K562 (cell line): ENCODE data around the gene CHST13. TPM values are rescaled to one million over a fixed set of nuclear protein-coding genes. Genes with fewer than 3 reads are reported as not detected.

Experiments used
- ATAC-seq: fragments of 200-7000 bp; cut with Tn5 transposase; 3 replicates; pipeline ENCODE4 v1.9.1; 2020; ENCODE audit warnings: moderate library complexity
- BruUV-seq: library from RNA; stranded (reverse); fragments of 400-500 nt; replicated peaks from 2 replicates; lab custom pipeline; 2021; lab: Mats Ljungman, UMichigan
- CTCF ChIA-PET: fragments of 300-600 bp; formaldehyde crosslinking; extraction: SDS; loops from one replicate; lab custom pipeline; 2021; ENCODE audit warnings: low intra/inter-chr PET ratio; lab: Yijun Ruan, JAX
- POLR2A ChIA-PET: fragments of 300-600, 350-650 bp; sonication (Branson Sonifier 250); formaldehyde crosslinking; extraction: SDS; loops from one replicate; lab custom pipeline; 2021; ENCODE audit warnings: antibody characterized with exemption, inconsistent platforms; lab: Yijun Ruan, JAX
- DNase-seq, 4 experiments: peaks; one replicate each; pipeline versions ENCODE4 v3.0.0 to v3.0.0-alpha.2; 2011 to 2018; ENCODE audit warnings: low spot score in 3 of 4, mixed read lengths in 3 of 4; ENCODE audit errors: extremely low read depth in 1 of 4
- FAIRE-seq: peaks from 2 replicates; lab custom pipeline; 2011; peaks lifted over from hg19 to GRCh38; lab: Jason Lieb, UNC
- H2AFZ ChIP-seq: 2 replicates; pipeline ENCODE4 v1.6.0; 2011; ENCODE audit warnings: low read depth, low read length, control low read depth, inconsistent platforms
- H3K27ac ChIP-seq: fragments of 200-600 bp; 3 replicates; pipeline ENCODE4 v1.8.0; 2011; ENCODE audit warnings: low read depth, mild to moderate bottlenecking, control low read depth, inconsistent platforms, low read length, moderate library complexity, mixed read lengths; ENCODE audit errors: extremely low read depth
- H3K27me3 ChIP-seq, 2 experiments: fragments of 300-600 bp in 1 of 2; 2 replicates in 1 of 2; 3 replicates in 1 of 2; pipeline versions ENCODE4 v1.6.0 to v1.8.0; 2011; ENCODE audit warnings: inconsistent platforms in 2 of 2, low read length in 2 of 2, mild to moderate bottlenecking in 1 of 2, mixed read lengths in 1 of 2, moderate library complexity in 1 of 2; ENCODE audit not compliant: control insufficient read depth in 2 of 2, insufficient read depth in 2 of 2
- H3K36me3 ChIP-seq: fragments of 300-600 bp; 3 replicates; pipeline ENCODE4 v1.8.0; 2011; ENCODE audit warnings: mild to moderate bottlenecking, low read length, inconsistent platforms; ENCODE audit not compliant: control insufficient read depth, insufficient read depth
- H3K4me1 ChIP-seq, 2 experiments: fragments of 200-600 bp in 1 of 2; replicated peaks in 1 of 2; 2 replicates in 1 of 2; 3 replicates in 1 of 2; pipeline versions ENCODE4 v1.5.1 to v1.8.0; 2011; ENCODE audit warnings: inconsistent platforms in 2 of 2, low read length in 2 of 2, mild to moderate bottlenecking in 1 of 2, mixed read lengths in 1 of 2, moderate library complexity in 1 of 2; ENCODE audit not compliant: control insufficient read depth in 2 of 2, insufficient read depth in 2 of 2
- H3K4me2 ChIP-seq: 2 replicates; pipeline ENCODE4 v1.6.1; 2011; ENCODE audit warnings: low read length, control low read depth, inconsistent platforms, mixed read lengths; ENCODE audit not compliant: insufficient read depth
- H3K4me3 ChIP-seq: fragments of 200-600 bp; sonication (generic), shearing (Covaris generic); 2 replicates; pipeline ENCODE4 v1.5.1; 2016; ENCODE audit warnings: control low read depth, inconsistent platforms
- H3K79me2 ChIP-seq: fragments of 200-600 bp; 3 replicates; pipeline ENCODE4 v1.8.0; 2011; ENCODE audit warnings: low read length, inconsistent platforms; ENCODE audit not compliant: control insufficient read depth, insufficient read depth
- H3K9ac ChIP-seq, 2 experiments: 2 replicates each; pipeline versions ENCODE4 v1.6.0 to v1.6.1; 2011; ENCODE audit warnings: low read depth in 2 of 2, low read length in 2 of 2, control low read depth in 1 of 2, inconsistent platforms in 1 of 2, mild to moderate bottlenecking in 1 of 2, mixed read lengths in 1 of 2; ENCODE audit not compliant: insufficient read depth in 1 of 2
- H3K9me1 ChIP-seq: one replicate; pipeline ENCODE4 v1.6.0; 2011; ENCODE audit warnings: inconsistent platforms, mild to moderate bottlenecking, low read length, moderate library complexity; ENCODE audit not compliant: control insufficient read depth, insufficient read depth
- H3K9me3 ChIP-seq: replicated peaks from 2 replicates; pipeline ENCODE4 v1.5.1; 2011; ENCODE audit warnings: low read depth, low read length, inconsistent platforms; ENCODE audit not compliant: control insufficient read depth, insufficient read depth
- H4K20me1 ChIP-seq: replicated peaks from 2 replicates; pipeline ENCODE4 v1.6.1; 2011; ENCODE audit warnings: low read length, inconsistent platforms, mixed read lengths; ENCODE audit not compliant: control insufficient read depth, insufficient read depth
- ESRRB ChIP-seq: fragments of 250-450 bp; sonication (Bioruptor Pico); IDR thresholded peaks from 2 replicates; pipeline ENCODE4 v1.5.0; 2020; ENCODE audit warnings: mild to moderate bottlenecking, moderate library complexity, borderline replicate concordance
- FOXK2 ChIP-seq, 2 experiments: fragments of 450-650 bp; IDR thresholded peaks in 1 of 2; conservative IDR thresholded peaks in 1 of 2; 2 replicates each; pipeline ENCODE4 v1.6.1; 2016; ENCODE audit warnings: low read depth in 2 of 2, mild to moderate bottlenecking in 1 of 2
- MBD2 ChIP-seq: sonication (generic); IDR thresholded peaks from 2 replicates; pipeline ENCODE4 v1.6.1; 2016; ENCODE audit warnings: low read depth, borderline replicate concordance
- MIER1 ChIP-seq: fragments of 450-650 bp; IDR thresholded peaks from 2 replicates; pipeline ENCODE4 v1.6.1; 2016; ENCODE audit warnings: antibody characterized with exemption, mild to moderate bottlenecking, low read depth
- NELFE ChIP-seq: IDR thresholded peaks from 2 replicates; pipeline ENCODE4 v1.6.1; 2011; ENCODE audit warnings: mild to moderate bottlenecking; ENCODE audit not compliant: insufficient read depth, insufficient read length
- SIN3A ChIP-seq, 2 experiments: fragments of 150-350 bp in 1 of 2; IDR thresholded peaks; 2 replicates each; pipeline ENCODE4 v1.6.1; 2011 to 2016; ENCODE audit warnings: borderline replicate concordance in 2 of 2, low read depth in 2 of 2, low read length in 2 of 2, mild to moderate bottlenecking in 2 of 2, moderate library complexity in 2 of 2; ENCODE audit not compliant: control insufficient read depth in 1 of 2
- SMAD2 ChIP-seq: fragments of 150-350 bp; IDR thresholded peaks from 2 replicates; pipeline ENCODE4 v1.6.1; 2014; ENCODE audit warnings: low read depth, mild to moderate bottlenecking, low read length
- TBL1XR1 ChIP-seq, 2 experiments: IDR thresholded peaks; 2 replicates each; pipeline ENCODE4 v1.6.1; 2012; ENCODE audit warnings: improper control_type of control experiment in 2 of 2, low read length in 2 of 2, mild to moderate bottlenecking in 1 of 2
- TEAD1 ChIP-seq, 2 experiments: fragments of 450-650 bp in 1 of 2; sonication (generic) in 1 of 2; formaldehyde crosslinking; IDR thresholded peaks; 2 replicates each; pipeline versions ENCODE4 v1.4.0 to v1.8.0; 2020 to 2022; ENCODE audit warnings: mild to moderate bottlenecking in 2 of 2, missing genetic modification reagents in 1 of 2
- ZC3H11A ChIP-seq: IDR thresholded peaks from 2 replicates; pipeline ENCODE4 v1.6.1; 2012; ENCODE audit warnings: low read depth, low read length, improper control_type of control experiment
- ZKSCAN8 ChIP-seq: fragments of 200-800 bp; sonication (Bioruptor generic); IDR thresholded peaks from 2 replicates; pipeline ENCODE4 v1.6.1; 2016; ENCODE audit warnings: missing genetic modification characterization, missing compliant biosample characterization
- ZNF232 ChIP-seq: sonication (generic); formaldehyde crosslinking; IDR thresholded peaks from 2 replicates; pipeline ENCODE4 v1.8.0; 2022; ENCODE audit warnings: mild to moderate bottlenecking, missing genetic modification reagents
- ZNF354B ChIP-seq: fragments of 250-450 bp; sonication (Bioruptor Pico); IDR thresholded peaks from 2 replicates; pipeline ENCODE4 v1.4.0; 2020
- ZNF507 ChIP-seq: conservative IDR thresholded peaks from 2 replicates; pipeline ENCODE4 v1.6.1; 2017; ENCODE audit warnings: missing genetic modification characterization, missing compliant biosample characterization
- WGBS: fragments of 100-300 bp; shearing (Covaris generic); methylation state at CpG from one replicate; pipeline ENCODE4 v1.1.6; 2016; ENCODE audit warnings: low coverage, mixed read lengths; ENCODE audit not compliant: insufficient coverage; ENCODE audit errors: missing lambda C conversion rate; 5-methylcytosine and 5-hydroxymethylcytosine counted together
- in situ Hi-C: fragments of 300-500 bp; cut with MboI; formaldehyde crosslinking; loops from 4 replicates; pipeline ENCODE4 v1.15.0; 2018; ENCODE audit warnings: inconsistent platforms, mixed read lengths
- intact Hi-C: fragments of 100-400 bp; cut with micrococcal nuclease; formaldehyde crosslinking; loops from 2 replicates; pipeline ENCODE4 v1.14.2; 2022
- polyA plus RNA-seq, 8 experiments: library from polyadenylated mRNA; depleted of rRNA in 4 of 8; stranded (reverse) in 5 of 8; unstranded in 3 of 8; fragments of >200 nt; fragmentation: Nextera tagmentation in 2 of 8; fragmentation: Illumina TruSeq in 1 of 8; extraction: Ambion mirVana in 2 of 8; extraction: Trizol in 1 of 8; gene quantifications; 2 replicates each; pipeline versions ENCODE4 v1.2.1 to v1.2.3, GENCODE V29; 2011 to 2014; ENCODE audit warnings: inconsistent platforms in 1 of 8, missing spikeins in 1 of 8
- total RNA-seq, 7 experiments: library from RNA; depleted of rRNA in 6 of 7; stranded (reverse); fragments of >200 nt in 6 of 7; fragmentation: Illumina TruSeq in 2 of 7; extraction: Trizol in 2 of 7; gene quantifications; 2 replicates each; pipeline versions ENCODE4 v1.2.1 to v1.2.3, GENCODE V29; 2011 to 2021; ENCODE audit warnings: low replicate concordance in 1 of 7
- TF ChIP-seq, protein P1 (sequence below): sonication (generic); formaldehyde crosslinking; IDR thresholded peaks from 2 replicates; pipeline ENCODE4 v1.8.1; 2022; ENCODE audit warnings: missing genetic modification reagents
- TF ChIP-seq, protein P2 (sequence below): fragments of 450-650 bp; IDR thresholded peaks from 2 replicates; pipeline ENCODE4 v1.6.1; 2017; ENCODE audit warnings: antibody characterized with exemption, mild to moderate bottlenecking

CHST13 gene
- total and polyA plus RNA-seq, 9 of the 15 experiments (the other 6 are each of a cell fraction or from before 2014, with no cell fraction given): not detected

- Histone ChIP-seq H3K27ac (no peak overlapping the region), H3K36me3 (no peaks in the 10 kb centered on the region), H3K9me1 (no peaks in the 10 kb centered on the region), H3K27me3 (peaks cover 0 to 10% of the 10 kb centered on the region in 2 experiments; a peak in 1 of 5 replicates), H3K4me2 (no peak overlapping the region), H3K4me3 (no peak overlapping the region), H4K20me1 (no peaks in the 10 kb centered on the region; the same call in 1 of the 2 replicates), H3K4me1 (no peaks in the 10 kb centered on the region), H2AFZ (no peak overlapping the region), H3K9ac (no peak overlapping the region), H3K9me3 (no peaks in the 10 kb centered on the region), H3K79me2 (no peaks in the 10 kb centered on the region)
- 21% methylated on average over 10 of the region's 18 CpGs for WGBS
- ChIA-PET CTCF (no interaction called here), POLR2A (no interaction called here)
- ATAC-seq (no peak), FAIRE-seq (no peak), DNase-seq (no peak)
- in situ Hi-C loops (no loop called here), intact Hi-C loops (no loop called here)
- TF ChIP-seq ZC3H11A (no peak), ZNF232 (CRISPR knock-in tag) (no peak), SMAD2 (no peak), TEAD1 (CRISPR knock-in tag; IDR thresholded peaks at IDR 0.05) (no peak), ESRRB (CRISPR knock-in tag) (no peak), ZKSCAN8 (CRISPR knock-in tag) (no peak), TBL1XR1 (IDR thresholded peaks at IDR 0.05; ENCODE audit: low read length in 2 of 2) (no peak), MBD2 (no peak), MIER1 (no peak), NELFE (no peak), SIN3A (IDR thresholded peaks at IDR 0.05; ENCODE audit: borderline replicate concordance in 2 of 2, control insufficient read depth in 1 of 2, low read depth in 2 of 2, low read length in 2 of 2) (no peak), ZNF507 (tag) (no peak), FOXK2 (conservative IDR thresholded peaks at IDR 0.05 in 1 of 2, IDR thresholded peaks at IDR 0.05 in 1 of 2; ENCODE audit: low read depth in 2 of 2) (no peak), ZNF354B (CRISPR knock-in tag) (no peak)
- TF ChIP-seq, protein P1, sequence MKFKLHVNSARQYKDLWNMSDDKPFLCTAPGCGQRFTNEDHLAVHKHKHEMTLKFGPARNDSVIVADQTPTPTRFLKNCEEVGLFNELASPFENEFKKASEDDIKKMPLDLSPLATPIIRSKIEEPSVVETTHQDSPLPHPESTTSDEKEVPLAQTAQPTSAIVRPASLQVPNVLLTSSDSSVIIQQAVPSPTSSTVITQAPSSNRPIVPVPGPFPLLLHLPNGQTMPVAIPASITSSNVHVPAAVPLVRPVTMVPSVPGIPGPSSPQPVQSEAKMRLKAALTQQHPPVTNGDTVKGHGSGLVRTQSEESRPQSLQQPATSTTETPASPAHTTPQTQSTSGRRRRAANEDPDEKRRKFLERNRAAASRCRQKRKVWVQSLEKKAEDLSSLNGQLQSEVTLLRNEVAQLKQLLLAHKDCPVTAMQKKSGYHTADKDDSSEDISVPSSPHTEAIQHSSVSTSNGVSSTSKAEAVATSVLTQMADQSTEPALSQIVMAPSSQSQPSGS: no peak
- TF ChIP-seq, protein P2, sequence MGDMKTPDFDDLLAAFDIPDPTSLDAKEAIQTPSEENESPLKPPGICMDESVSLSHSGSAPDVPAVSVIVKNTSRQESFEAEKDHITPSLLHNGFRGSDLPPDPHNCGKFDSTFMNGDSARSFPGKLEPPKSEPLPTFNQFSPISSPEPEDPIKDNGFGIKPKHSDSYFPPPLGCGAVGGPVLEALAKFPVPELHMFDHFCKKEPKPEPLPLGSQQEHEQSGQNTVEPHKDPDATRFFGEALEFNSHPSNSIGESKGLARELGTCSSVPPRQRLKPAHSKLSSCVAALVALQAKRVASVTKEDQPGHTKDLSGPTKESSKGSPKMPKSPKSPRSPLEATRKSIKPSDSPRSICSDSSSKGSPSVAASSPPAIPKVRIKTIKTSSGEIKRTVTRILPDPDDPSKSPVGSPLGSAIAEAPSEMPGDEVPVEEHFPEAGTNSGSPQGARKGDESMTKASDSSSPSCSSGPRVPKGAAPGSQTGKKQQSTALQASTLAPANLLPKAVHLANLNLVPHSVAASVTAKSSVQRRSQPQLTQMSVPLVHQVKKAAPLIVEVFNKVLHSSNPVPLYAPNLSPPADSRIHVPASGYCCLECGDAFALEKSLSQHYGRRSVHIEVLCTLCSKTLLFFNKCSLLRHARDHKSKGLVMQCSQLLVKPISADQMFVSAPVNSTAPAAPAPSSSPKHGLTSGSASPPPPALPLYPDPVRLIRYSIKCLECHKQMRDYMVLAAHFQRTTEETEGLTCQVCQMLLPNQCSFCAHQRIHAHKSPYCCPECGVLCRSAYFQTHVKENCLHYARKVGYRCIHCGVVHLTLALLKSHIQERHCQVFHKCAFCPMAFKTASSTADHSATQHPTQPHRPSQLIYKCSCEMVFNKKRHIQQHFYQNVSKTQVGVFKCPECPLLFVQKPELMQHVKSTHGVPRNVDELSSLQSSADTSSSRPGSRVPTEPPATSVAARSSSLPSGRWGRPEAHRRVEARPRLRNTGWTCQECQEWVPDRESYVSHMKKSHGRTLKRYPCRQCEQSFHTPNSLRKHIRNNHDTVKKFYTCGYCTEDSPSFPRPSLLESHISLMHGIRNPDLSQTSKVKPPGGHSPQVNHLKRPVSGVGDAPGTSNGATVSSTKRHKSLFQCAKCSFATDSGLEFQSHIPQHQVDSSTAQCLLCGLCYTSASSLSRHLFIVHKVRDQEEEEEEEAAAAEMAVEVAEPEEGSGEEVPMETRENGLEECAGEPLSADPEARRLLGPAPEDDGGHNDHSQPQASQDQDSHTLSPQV: no peak
- BruUV-seq: no TSS peak
Observed at GRCh38 chr3:126530171-126531050, 6.5 kb downstream of the CHST13 start.
